Right lobe of liver (tissue), 6 donors: ENCODE data around the gene SPACA7. TPM values are rescaled to one million over a fixed set of nuclear protein-coding genes. Genes with fewer than 3 reads are reported as not detected.
"Not testable (repeated sequence)": the region's sequence is repeated elsewhere in the genome, so short reads cannot be mapped to it uniquely, and the experiment has no call there.

Source experiments
- ATAC-seq, 4 donors: fragments of 200-7000 bp; cut with Tn5 transposase; one replicate each; pipeline ENCODE4 v1.9.1; 2020; ENCODE audit warnings: mild to moderate bottlenecking in 4 of 4, moderate library complexity in 4 of 4
- DNase-seq, 3 donors: peaks; one replicate each; pipeline ENCODE4 v3.0.0-alpha.2; 2020
- H3K27ac ChIP-seq, 3 donors: fragments of 200-600 bp; one replicate each; pipeline ENCODE4 v1.8.0; 2022
- H3K27me3 ChIP-seq, 2 donors: fragments of 200-600 bp; one replicate each; pipeline ENCODE4 v1.8.0; 2022
- H3K36me3 ChIP-seq, 4 donors: fragments of 200-600 bp; sonication (generic) in 1 of 4; one replicate each; pipeline versions ENCODE4 v1.5.1 to v1.8.0; 2017 to 2022; ENCODE audit warnings: control low read depth in 1 of 4
- H3K4me1 ChIP-seq, 4 donors: fragments of 200-600 bp; sonication (generic) in 1 of 4; one replicate each; pipeline versions ENCODE4 v1.5.1 to v1.8.0; 2017 to 2022; ENCODE audit warnings: control low read depth in 1 of 4
- H3K4me3 ChIP-seq, 3 donors: fragments of 200-600 bp; one replicate each; pipeline ENCODE4 v1.8.0; 2022
- H3K9me3 ChIP-seq, 4 donors: fragments of 200-600 bp; sonication (generic) in 1 of 4; one replicate each; pipeline versions ENCODE4 v1.5.1 to v1.8.0; 2017 to 2022; ENCODE audit warnings: control low read depth in 1 of 4
- POLR2A ChIP-seq: fragments of 450-650 bp; IDR thresholded peaks from one replicate; pipeline ENCODE4 v1.6.1; 2017; ENCODE audit warnings: antibody characterized with exemption, mild to moderate bottlenecking
- WGBS: methylation state at CpG from one replicate; pipeline ENCODE4 v1.1.6; 2018; ENCODE audit warnings: low coverage, low lambda C conversion rate; ENCODE audit not compliant: insufficient coverage; ENCODE audit errors: missing lambda C conversion rate; 5-methylcytosine and 5-hydroxymethylcytosine counted together
- intact Hi-C, 2 donors: fragments of 100-400 bp; cut with DNase I; formaldehyde crosslinking; loops; one replicate each; pipeline versions ENCODE4 v1.11.2 to v1.14.1; 2022
- total RNA-seq, 6 experiments: library from RNA; depleted of rRNA in 2 of 6; stranded (reverse); fragments of >200 nt in 2 of 6; fragmentation: NEBNext Ultra II Directional in 3 of 6; extraction: Animal tissue kit (Norgen Biotek cat#: 25700) in 3 of 6; gene quantifications; one replicate each; pipeline versions ENCODE4 v1.1.0 to v1.2.4, GENCODE V29; 2016 to 2023
- TF ChIP-seq, protein P1 (sequence below), 4 donors: fragments of 200-600 bp in 3 of 4; fragments of 450-650 bp in 1 of 4; IDR thresholded peaks; one replicate each; pipeline versions ENCODE4 v1.5.1 to v1.8.0; 2016 to 2022; ENCODE audit warnings: antibody characterized with exemption in 4 of 4, mild to moderate bottlenecking in 2 of 4
- donor health status: DM: no; HTN: yes; CAD: no.
- donor health status: DM: no; HTN: no; CAD: no.
- donor health status: DM: no; HTN: no; CAD: no.
- donor health status: DM: no; HTN: yes; CAD: no.
- donor health status: DM: no; HTN: yes; CAD: no.

SPACA7 gene
- total RNA-seq, 6 experiments from 2014 or later, result not detected

DNA sequence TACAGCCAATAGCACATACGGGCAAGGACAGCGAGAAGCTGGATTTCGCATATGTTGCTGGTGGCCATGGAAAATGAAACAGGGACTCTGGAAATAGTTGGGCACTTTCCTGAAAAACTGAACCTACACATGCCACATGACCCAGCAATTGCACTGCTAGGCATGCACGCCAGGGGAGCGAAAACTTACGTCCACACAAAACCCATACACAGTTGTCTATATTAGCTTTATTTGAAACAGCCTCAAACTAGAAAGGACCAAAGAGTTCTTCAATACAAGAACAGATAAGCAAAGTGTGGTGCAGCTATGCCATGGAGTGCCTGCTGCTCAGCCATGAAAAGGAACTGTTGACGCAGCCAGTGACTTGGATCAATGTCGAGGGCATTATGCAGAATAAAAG lies 7.3 kb upstream of the SPACA7 start:
- no peaks in the 10 kb centered on the region for H3K27me3 ChIP-seq
- H3K27ac ChIP-seq, result no peak overlapping the region
- no peak overlapping the region for H3K4me3 ChIP-seq
- H3K4me1 ChIP-seq, result no peaks in the 10 kb centered on the region
- no peaks in the 10 kb centered on the region for H3K9me3 ChIP-seq
- intact Hi-C loops, result no loop called here
- WGBS, result 94% methylated on average over 7 of the region's 8 CpGs
- DNase-seq, result no peak
- no peaks in the 10 kb centered on the region for H3K36me3 ChIP-seq
- ATAC-seq, result no peak
- TF ChIP-seq, protein P1, sequence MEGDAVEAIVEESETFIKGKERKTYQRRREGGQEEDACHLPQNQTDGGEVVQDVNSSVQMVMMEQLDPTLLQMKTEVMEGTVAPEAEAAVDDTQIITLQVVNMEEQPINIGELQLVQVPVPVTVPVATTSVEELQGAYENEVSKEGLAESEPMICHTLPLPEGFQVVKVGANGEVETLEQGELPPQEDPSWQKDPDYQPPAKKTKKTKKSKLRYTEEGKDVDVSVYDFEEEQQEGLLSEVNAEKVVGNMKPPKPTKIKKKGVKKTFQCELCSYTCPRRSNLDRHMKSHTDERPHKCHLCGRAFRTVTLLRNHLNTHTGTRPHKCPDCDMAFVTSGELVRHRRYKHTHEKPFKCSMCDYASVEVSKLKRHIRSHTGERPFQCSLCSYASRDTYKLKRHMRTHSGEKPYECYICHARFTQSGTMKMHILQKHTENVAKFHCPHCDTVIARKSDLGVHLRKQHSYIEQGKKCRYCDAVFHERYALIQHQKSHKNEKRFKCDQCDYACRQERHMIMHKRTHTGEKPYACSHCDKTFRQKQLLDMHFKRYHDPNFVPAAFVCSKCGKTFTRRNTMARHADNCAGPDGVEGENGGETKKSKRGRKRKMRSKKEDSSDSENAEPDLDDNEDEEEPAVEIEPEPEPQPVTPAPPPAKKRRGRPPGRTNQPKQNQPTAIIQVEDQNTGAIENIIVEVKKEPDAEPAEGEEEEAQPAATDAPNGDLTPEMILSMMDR (IDR thresholded peaks at IDR 0.05), result no peak
- no peak for TF ChIP-seq POLR2A

DNA sequence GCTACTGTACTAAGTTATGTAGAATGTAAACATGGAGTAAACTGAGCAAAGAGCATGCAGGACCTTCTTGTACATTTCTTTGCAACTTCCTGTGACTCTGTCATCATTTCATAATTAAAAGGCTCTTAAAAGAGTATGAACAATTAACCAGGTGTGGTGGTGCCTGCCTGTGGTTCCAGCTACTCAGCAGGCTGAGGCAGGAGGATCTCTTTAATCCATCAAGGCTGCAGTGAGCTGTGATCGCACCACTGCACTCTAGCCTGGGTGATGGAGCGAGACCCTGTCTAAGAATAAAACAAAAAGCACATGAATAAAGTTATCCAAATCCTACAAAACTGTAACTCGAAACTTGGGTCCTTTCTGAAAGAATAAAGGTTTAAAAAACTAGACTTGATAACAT lies 5.8 kb upstream of the SPACA7 start:
- 68% methylated on average over 3 of the region's 3 CpGs for WGBS
- no peak overlapping the region for H3K27ac ChIP-seq
- ATAC-seq (no peak), DNase-seq (no peak)
- H3K27me3 ChIP-seq, result no peaks in the 10 kb centered on the region
- H3K36me3 ChIP-seq, result no peaks in the 10 kb centered on the region
- H3K4me3 ChIP-seq, result no peak overlapping the region
- intact Hi-C loops, result no loop called here
- no peaks in the 10 kb centered on the region for H3K9me3 ChIP-seq
- TF ChIP-seq POLR2A, result no peak
- TF ChIP-seq, protein P1 (IDR thresholded peaks at IDR 0.05), result no peak
- no peaks in the 10 kb centered on the region for H3K4me1 ChIP-seq

DNA sequence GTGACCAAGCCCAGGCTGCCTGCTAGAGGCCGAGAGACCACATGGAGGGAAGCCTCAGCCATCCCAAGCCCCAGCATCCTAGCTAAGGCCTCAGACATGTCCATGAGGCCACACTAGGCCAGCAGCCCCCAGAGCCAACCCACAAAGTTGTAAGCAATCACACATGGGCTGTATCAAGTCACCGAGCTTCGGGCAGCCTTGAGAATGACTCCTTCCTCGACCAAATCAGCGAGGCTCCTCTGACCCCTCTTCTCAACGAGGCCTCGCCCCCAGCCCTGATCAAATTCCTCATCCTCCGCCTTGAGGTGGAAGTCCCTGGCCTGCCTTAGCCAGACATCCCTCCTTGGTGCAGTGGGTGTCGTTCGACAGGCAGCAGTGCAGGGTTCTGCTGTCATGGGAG lies 1.9 kb upstream of the SPACA7 start:
- TF ChIP-seq, protein P1 (IDR thresholded peaks at IDR 0.05), result no peak
- no peak for TF ChIP-seq POLR2A
- intact Hi-C loops, result no loop called here
- Histone ChIP-seq H3K36me3 (no peaks in the 10 kb centered on the region), H3K27me3 (no peaks in the 10 kb centered on the region), H3K4me1 (no peaks in the 10 kb centered on the region), H3K27ac (no peak overlapping the region), H3K9me3 (no peaks in the 10 kb centered on the region), H3K4me3 (no peak overlapping the region)
- no peak for ATAC-seq
- WGBS, result 75% methylated on average over 2 of the region's 10 CpGs
- no peak for DNase-seq

DNA sequence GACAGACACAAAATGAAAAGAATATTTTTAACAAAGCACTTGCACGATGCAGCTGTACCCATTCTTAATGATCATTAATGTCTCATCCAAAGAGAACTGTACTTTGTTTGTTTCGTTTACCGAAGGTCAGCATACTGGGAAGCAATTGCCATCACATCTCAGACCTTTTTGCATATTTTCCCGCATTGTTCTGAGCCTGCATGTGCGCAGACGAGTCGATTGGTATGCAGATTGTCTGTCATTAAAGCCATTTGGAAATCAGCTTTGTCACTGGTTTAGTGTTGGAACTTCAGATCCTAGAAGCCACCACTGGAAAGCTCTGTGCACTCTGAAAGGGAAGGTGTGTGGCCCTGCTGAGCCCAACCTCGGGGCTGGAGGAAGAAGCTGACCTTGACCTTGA lies 15.6 kb downstream of the SPACA7 start:
- no peak for TF ChIP-seq POLR2A
- TF ChIP-seq, protein P1 (IDR thresholded peaks at IDR 0.05), result no peak
- WGBS, result 84% methylated on average over 8 of the region's 8 CpGs
- H3K9me3 ChIP-seq, result no peaks in the 10 kb centered on the region
- H3K27ac ChIP-seq, result no peak overlapping the region
- H3K4me3 ChIP-seq, result no peak overlapping the region
- no peak for DNase-seq
- no peaks in the 10 kb centered on the region for H3K36me3 ChIP-seq
- intact Hi-C loops, result no loop called here
- no peak for ATAC-seq
- no peaks in the 10 kb centered on the region for H3K4me1 ChIP-seq
- no peaks in the 10 kb centered on the region for H3K27me3 ChIP-seq

DNA sequence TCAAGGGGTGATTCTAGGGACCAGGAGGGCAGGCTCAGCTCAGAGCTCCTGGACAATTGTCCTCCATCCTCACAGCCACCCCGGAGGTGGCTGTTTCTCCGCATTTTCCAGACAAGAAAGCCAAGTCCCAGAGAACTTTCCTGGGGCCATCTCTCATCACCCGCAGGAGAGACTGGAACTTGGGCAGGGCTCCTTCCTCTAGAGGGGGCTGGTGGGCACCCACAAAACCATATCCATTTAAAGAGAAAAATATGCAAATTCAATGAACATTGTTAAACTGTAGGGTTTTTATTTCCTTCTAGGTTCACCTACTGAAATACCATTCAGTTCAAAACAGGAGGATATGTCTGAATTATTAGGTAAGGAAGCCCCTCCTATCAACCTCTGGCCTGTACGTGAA lies 16.6 kb downstream of the SPACA7 start:
- Histone ChIP-seq H3K4me3 (no peak overlapping the region), H3K9me3 (no peaks in the 10 kb centered on the region), H3K27ac (no peak overlapping the region), H3K27me3 (no peaks in the 10 kb centered on the region), H3K4me1 (no peaks in the 10 kb centered on the region), H3K36me3 (no peaks in the 10 kb centered on the region)
- DNase-seq (no peak), ATAC-seq (no peak)
- intact Hi-C loops, result no loop called here
- 28% methylated on average over 3 of the region's 4 CpGs for WGBS
- no peak for TF ChIP-seq POLR2A
- TF ChIP-seq, protein P1 (IDR thresholded peaks at IDR 0.05), result no peak

DNA sequence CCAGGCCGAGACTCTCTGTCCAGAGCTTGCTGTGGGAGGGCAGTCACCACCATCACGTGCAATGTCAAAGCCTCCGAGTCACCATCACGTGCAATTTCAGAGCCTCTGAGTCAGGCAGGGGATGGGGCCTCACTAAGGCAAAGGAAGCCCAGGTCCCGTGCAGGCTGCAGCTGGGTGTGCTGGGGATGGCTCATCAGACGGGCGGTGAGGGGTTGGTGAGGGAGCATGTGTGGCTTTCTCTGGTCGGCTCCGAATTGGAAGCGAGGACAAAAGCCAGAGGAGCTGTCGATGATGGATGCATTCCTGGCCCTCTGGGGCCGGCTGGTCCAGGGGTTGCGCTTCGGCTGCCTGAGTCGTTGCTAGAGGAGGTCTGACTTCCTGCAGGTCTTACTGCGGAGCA lies 18.9 kb downstream of the SPACA7 start:
- intact Hi-C loops, DNase-seq, H3K27me3 ChIP-seq: not testable (repeated sequence)

DNA sequence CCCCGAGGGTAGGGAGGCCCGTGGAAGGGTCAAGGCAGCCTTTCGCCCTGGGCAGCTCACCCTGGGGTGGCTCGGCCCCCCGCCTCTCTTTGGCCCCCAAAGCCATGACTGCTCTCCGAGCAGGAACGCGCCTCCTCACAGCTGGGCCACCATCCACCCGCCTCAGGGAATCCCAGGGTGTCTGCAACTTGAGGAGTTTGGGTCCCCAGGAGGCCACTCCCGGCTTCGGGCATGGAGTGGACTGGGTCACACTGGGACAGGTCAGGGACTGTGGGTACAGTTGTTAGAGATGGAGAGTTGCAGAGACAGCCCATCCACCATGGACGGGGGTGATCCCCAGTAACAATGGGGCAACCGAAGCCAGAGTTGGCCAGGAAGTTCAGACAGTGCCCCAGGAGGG lies 19.8 kb downstream of the SPACA7 start:
- H3K9me3 ChIP-seq, H3K27me3 ChIP-seq, H3K4me1 ChIP-seq, ATAC-seq, H3K27ac ChIP-seq, DNase-seq, H3K36me3 ChIP-seq, H3K4me3 ChIP-seq, intact Hi-C loops: not testable (repeated sequence)
- 29% methylated on average over 6 of the region's 13 CpGs for WGBS

More for the DNA sequence above, 18.9 kb downstream of the SPACA7 start:
- H3K4me1 ChIP-seq, H3K36me3 ChIP-seq, H3K9me3 ChIP-seq, ATAC-seq, H3K27ac ChIP-seq, H3K4me3 ChIP-seq: not testable (repeated sequence)
- WGBS, result 58% methylated on average over 7 of the region's 16 CpGs
